T-cell (primary cell): ENCODE results near the gene SLC22A23. TPM values are rescaled to one million over a fixed set of nuclear protein-coding genes. Genes with fewer than 3 reads are reported as not detected.

Experiments used
- ATAC-seq, 4 experiments: fragments of 200-7000 bp in 3 of 4; fragments of 150-1000 bp in 1 of 4; cut with Tn5 transposase; replicated peaks in 1 of 4; 1 replicate in 3 of 4; 2 replicates in 1 of 4; pipeline ENCODE4 v1.10.0; 2021; ENCODE audit warnings: moderate library complexity in 3 of 4, mild to moderate bottlenecking in 2 of 4, moderate number of reproducible peaks in 1 of 4
- CTCF ChIA-PET, 2 donors: fragments of 300-600 bp; sonication (Branson Sonifier 250); formaldehyde crosslinking; loops; one replicate each; lab custom pipeline; 2022; ENCODE audit warnings: antibody characterized with exemption in 2 of 2; lab: Charles Lee
- POLR2A ChIA-PET, 2 donors: fragments of 300-600 bp; sonication (Branson Sonifier 250); formaldehyde crosslinking; loops; one replicate each; lab custom pipeline; 2022; ENCODE audit warnings: antibody characterized with exemption in 2 of 2; lab: Charles Lee
- DNase-seq, 35 experiments: peaks; one replicate each; pipeline versions ENCODE4 v3.0.0 to v3.0.0-alpha.2; 2013 to 2023
- H3K27ac ChIP-seq: one replicate; pipeline ENCODE4 v1.5.1; 2013; ENCODE audit warnings: low read length
- H3K27me3 ChIP-seq, 2 experiments: replicated peaks in 1 of 2; 1 replicate in 1 of 2; 2 replicates in 1 of 2; pipeline versions ENCODE4 v1.6.1 to v1.7.0; 2013; ENCODE audit warnings: low read length in 1 of 2, mixed read lengths in 1 of 2; ENCODE audit not compliant: control insufficient read depth in 2 of 2, insufficient read depth in 2 of 2; ENCODE audit errors: extremely low read depth in 1 of 2
- H3K36me3 ChIP-seq, 2 donors: 1 replicate in 1 of 2; 2 replicates in 1 of 2; pipeline versions ENCODE4 v1.6.1 to v1.7.0; 2013; ENCODE audit warnings: low read length in 1 of 2; ENCODE audit not compliant: control insufficient read depth in 2 of 2, insufficient read depth in 1 of 2; ENCODE audit errors: extremely low read depth in 1 of 2
- H3K4me1 ChIP-seq, 2 experiments: 1 replicate in 1 of 2; 2 replicates in 1 of 2; pipeline versions ENCODE4 v1.6.1 to v1.7.0; 2013; ENCODE audit warnings: low read length in 2 of 2, mixed read lengths in 1 of 2; ENCODE audit not compliant: insufficient read depth in 2 of 2, control insufficient read depth in 1 of 2; ENCODE audit errors: extremely low read depth in 1 of 2
- H3K4me3 ChIP-seq, 2 donors: 1 replicate in 1 of 2; 2 replicates in 1 of 2; pipeline versions ENCODE4 v1.5.1 to v1.7.0; 2013; ENCODE audit warnings: mild to moderate bottlenecking in 2 of 2, low read length in 1 of 2, moderate library complexity in 1 of 2; ENCODE audit not compliant: control insufficient read depth in 1 of 2; ENCODE audit errors: extremely low read depth in 1 of 2
- H3K9me3 ChIP-seq: 2 replicates; pipeline ENCODE4 v1.7.0; 2013
- H3K27ac Mint-ChIP-seq, 2 donors: one replicate each; pipeline ENCODE4 v1.8.0; 2020 to 2021; ENCODE audit warnings: mild to moderate bottlenecking in 2 of 2, mixed read lengths in 2 of 2
- H3K27me3 Mint-ChIP-seq, 2 donors: one replicate each; pipeline ENCODE4 v1.8.0; 2021 to 2022; ENCODE audit warnings: mixed read lengths in 2 of 2
- H3K36me3 Mint-ChIP-seq: one replicate; pipeline ENCODE4 v1.8.0; 2021; ENCODE audit warnings: mixed read lengths
- H3K4me1 Mint-ChIP-seq, 3 donors: one replicate each; pipeline ENCODE4 v1.8.0; 2020 to 2022; ENCODE audit warnings: mixed read lengths in 3 of 3, mild to moderate bottlenecking in 1 of 3
- H3K4me3 Mint-ChIP-seq, 3 donors: one replicate each; pipeline ENCODE4 v1.8.0; 2020 to 2022; ENCODE audit warnings: mild to moderate bottlenecking in 3 of 3, mixed read lengths in 3 of 3, moderate library complexity in 3 of 3
- H3K9me3 Mint-ChIP-seq, 3 donors: one replicate each; pipeline ENCODE4 v1.8.0; 2020 to 2022; ENCODE audit warnings: mixed read lengths in 3 of 3
- WGBS: methylation state at CpG from one replicate; pipeline ENCODE4 v1.1.5; 2013; ENCODE audit warnings: missing lambda C conversion rate; ENCODE audit not compliant: insufficient coverage; 5-methylcytosine and 5-hydroxymethylcytosine counted together
- total RNA-seq, 35 experiments: library from RNA in 6 of 35; stranded (reverse) in 6 of 35; fragments of 120-200 nt in 1 of 35; gene quantifications; one replicate each; pipeline versions ENCODE4 v1.2.1 to v1.2.4 and lab custom pipeline; 2013 to 2026

The SLC22A23 gene
- total RNA-seq, 5 donors from 2014 or later (not counting 1 experiment from before 2014, with no cell fraction given), result 6.2 to 14.8 (median 12.1) TPM

DNA sequence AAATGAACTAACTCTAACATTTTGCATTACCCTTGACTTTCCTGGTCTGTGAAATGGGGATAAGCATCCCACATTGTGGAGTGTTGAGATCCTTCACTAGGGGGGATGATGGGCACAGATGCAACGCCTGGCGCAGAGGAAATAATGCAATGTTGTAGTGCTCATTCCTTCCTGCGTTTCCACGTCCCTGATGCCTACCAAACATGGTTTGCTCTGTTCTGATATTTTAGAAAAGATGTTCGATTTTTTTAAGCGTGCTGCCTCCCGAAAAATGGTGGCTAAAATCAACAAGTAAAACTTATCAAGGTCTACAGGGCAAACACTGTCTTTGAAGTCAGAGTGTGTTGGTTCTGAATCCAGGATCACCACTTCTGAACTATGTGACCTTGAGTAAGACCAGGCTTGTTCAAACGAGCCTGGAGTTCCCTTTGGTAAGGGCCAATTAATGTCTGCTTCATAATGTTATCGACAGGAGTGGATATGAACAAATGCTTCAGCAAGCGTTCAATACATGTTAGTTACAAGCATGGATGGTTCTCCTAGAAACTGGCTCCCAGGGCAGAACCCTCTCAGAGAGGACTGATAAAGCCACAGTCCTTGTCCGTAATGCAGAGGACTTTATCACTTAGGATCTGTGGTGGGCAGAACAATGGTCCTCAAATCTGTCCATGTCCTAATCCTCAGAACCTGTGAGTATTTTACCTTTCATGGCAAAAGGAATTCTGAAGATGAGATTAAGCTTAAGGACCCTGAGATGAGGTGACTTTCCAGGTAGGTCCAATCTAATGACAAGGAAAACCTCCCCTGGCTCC is 44.7 kb downstream of the SLC22A23 start:
- no peak overlapping the region for H3K27ac ChIP-seq
- H3K4me3 Mint-ChIP-seq, result no peak overlapping the region
- H3K9me3 Mint-ChIP-seq, result no peaks in the 10 kb centered on the region
- ChIA-PET POLR2A (no interaction called here), CTCF (interaction anchor here (1.5 to 2.0 kb wide), 4 partner anchors 9 to 320 kb away, joined by 4 to 5 read pairs (median 4); no protein-coding TSS in a partner anchor)
- no peak overlapping the region for H3K27ac Mint-ChIP-seq
- H3K4me1 Mint-ChIP-seq, result peaks cover 15 to 21% (median 19%) of the 10 kb centered on the region in 3 donors
- WGBS, result 100% methylated on average over 2 of the region's 11 CpGs
- no peaks in the 10 kb centered on the region for H3K27me3 Mint-ChIP-seq
- ATAC-seq (no peak), DNase-seq (no peak)
- peaks cover 2 to 14% of the 10 kb centered on the region in 2 experiments for H3K4me1 ChIP-seq
- H3K27me3 ChIP-seq, result no peaks in the 10 kb centered on the region
- H3K36me3 Mint-ChIP-seq, result peaks cover 25% of the 10 kb centered on the region
- no peaks in the 10 kb centered on the region for H3K9me3 ChIP-seq
- no peaks in the 10 kb centered on the region for H3K36me3 ChIP-seq
- no peak overlapping the region for H3K4me3 ChIP-seq

DNA sequence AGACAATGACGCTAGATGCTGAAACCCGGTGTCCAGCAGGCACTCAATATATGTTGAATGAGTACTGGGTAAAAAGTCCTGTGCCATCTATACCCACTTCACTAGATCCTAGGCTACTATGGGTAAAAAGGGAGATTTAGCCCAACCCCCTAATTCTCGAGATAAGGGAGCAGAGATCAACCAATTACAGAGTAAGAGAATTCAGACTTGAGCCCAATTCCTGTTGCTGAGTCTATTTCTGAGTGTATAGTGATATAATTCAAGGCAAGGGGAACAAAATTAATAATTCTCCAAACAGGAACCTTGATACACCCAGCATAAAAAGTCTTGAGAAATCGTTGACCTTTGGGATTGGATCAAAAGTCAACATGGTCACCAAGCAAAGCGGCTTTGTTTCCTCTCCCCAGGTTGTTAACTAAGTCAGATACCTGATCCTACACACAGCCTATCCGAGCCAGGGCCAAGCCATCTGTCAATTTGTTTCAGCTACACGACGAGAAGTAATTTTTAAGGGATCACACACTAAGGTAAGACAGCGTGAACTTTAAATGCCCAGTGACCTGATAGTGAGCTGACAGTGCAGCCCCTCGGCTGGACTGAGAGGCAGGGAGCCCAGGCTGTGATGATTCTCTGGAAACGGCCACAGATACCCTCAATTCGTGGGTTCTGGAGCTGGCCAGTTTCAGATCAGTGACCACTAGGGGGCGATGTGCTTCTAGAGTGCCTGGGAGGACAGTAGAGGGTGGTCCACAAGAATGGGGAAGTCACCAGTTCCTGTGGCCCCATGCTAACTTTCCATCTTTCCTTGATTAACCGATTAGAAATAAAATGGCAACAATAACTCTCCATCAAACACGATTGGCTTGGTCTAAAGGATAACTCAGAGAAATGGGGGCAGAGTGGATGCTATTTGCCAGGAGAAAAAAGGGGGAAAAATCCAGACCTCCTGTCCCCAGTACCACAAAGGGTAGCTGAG is 46.2 kb downstream of the SLC22A23 start:
- no peaks in the 10 kb centered on the region for H3K27me3 Mint-ChIP-seq
- H3K4me1 Mint-ChIP-seq, result peaks cover 15 to 21% (median 19%) of the 10 kb centered on the region in 3 donors
- Histone ChIP-seq H3K27me3 (no peaks in the 10 kb centered on the region), H3K4me3 (no peak overlapping the region), H3K27ac (no peak overlapping the region), H3K36me3 (no peaks in the 10 kb centered on the region), H3K9me3 (no peaks in the 10 kb centered on the region), H3K4me1 (peaks cover 2 to 14% of the 10 kb centered on the region in 2 experiments)
- DNase-seq (peak in 34 of 35 experiments; percentile 8 to 81 (median 52)), ATAC-seq (peak; percentile 52 to 73 (median 60))
- POLR2A ChIA-PET, result no interaction called here
- WGBS, result 48% methylated on average over 9 of the region's 15 CpGs
- CTCF ChIA-PET, result interaction anchor here (0.5 to 2.0 kb wide), 9 partner anchors 7 to 322 kb away, joined by 3 to 7 read pairs (median 4); no protein-coding TSS in a partner anchor
- peaks cover 25% of the 10 kb centered on the region for H3K36me3 Mint-ChIP-seq
- no peaks in the 10 kb centered on the region for H3K9me3 Mint-ChIP-seq
- H3K27ac Mint-ChIP-seq, result no peak overlapping the region
- no peak overlapping the region for H3K4me3 Mint-ChIP-seq

DNA sequence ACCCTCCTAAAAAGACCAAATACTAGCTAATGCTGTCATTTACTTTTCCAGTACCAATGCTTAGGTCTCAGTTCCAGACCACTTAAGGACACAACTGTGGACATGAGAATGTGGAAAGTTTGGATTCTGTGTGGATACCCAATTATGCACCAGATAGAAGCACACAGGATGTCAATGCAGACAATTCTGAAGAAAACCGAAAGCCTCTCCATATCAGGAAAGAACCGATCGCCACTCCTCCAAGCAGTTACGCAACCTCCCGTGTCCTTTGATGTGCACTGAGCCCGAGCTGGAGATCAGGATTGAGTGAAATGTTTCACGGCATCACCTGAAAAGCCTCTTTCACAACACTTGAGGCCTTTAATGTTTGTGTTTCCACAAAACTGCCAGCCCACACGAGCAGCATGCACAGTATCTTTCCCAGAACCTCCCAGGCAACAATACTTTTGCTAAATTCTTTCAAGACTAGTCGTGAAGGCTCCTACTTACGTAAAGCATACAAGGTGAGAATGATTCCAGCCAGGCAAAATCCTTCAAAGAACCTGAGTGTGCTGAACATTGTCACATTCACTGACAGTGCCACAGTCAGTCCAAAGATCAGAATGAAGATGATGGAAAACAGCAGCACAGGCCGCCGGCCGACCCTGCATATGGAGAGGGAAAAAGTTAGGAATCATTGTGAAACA is 47.0 kb downstream of the SLC22A23 start:
- Mint-ChIP-seq H3K27ac (no peak overlapping the region), H3K27me3 (no peaks in the 10 kb centered on the region), H3K9me3 (no peaks in the 10 kb centered on the region), H3K4me1 (peaks cover 11 to 13% (median 11%) of the 10 kb centered on the region in 3 donors), H3K36me3 (peaks cover 25% of the 10 kb centered on the region), H3K4me3 (no peak overlapping the region)
- no peaks in the 10 kb centered on the region for H3K27me3 ChIP-seq
- H3K4me3 ChIP-seq, result no peak overlapping the region
- no peak for DNase-seq
- POLR2A ChIA-PET, result no interaction called here
- 98% methylated on average over 5 of the region's 13 CpGs for WGBS
- CTCF ChIA-PET, result interaction anchor here in 1 of 2 donors (0.5 to 1.5 kb wide), 3 partner anchors 37 to 323 kb away, joined by 4 to 7 read pairs (median 5); no protein-coding TSS in a partner anchor
- peaks cover 0 to 10% of the 10 kb centered on the region in 2 experiments for H3K4me1 ChIP-seq
- no peak overlapping the region for H3K27ac ChIP-seq
- no peaks in the 10 kb centered on the region for H3K36me3 ChIP-seq
- no peaks in the 10 kb centered on the region for H3K9me3 ChIP-seq
- ATAC-seq, result no peak

DNA sequence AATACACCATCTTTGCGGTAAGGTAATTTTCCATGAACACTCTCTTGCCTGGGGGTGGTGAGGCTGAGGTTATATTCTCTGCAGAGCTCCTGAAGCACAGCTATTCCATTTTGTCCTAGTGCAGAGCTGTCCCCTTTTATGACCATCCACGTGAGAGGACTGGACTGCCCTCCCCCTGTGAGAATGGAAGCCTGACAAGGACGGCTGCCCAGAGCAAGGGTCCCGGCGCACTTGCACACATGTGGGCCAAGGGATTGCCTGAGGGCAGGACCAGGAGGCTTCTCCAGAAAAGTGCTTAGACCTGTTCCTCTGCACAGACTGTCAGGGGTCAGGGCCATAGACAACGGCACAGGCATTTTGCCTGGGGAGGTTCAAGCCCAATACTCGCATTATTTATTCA is 48.2 kb downstream of the SLC22A23 start:
- POLR2A ChIA-PET, result interaction anchor here in 1 of 2 donors (0.6 kb wide), 1 partner anchor 23 kb away, joined by 4 read pairs; no protein-coding TSS in a partner anchor
- WGBS, result 91% methylated on average over 5 of the region's 7 CpGs
- no peak overlapping the region for H3K4me3 ChIP-seq
- Mint-ChIP-seq H3K9me3 (no peaks in the 10 kb centered on the region), H3K27me3 (no peaks in the 10 kb centered on the region), H3K4me1 (peaks cover 4 to 7% (median 5%) of the 10 kb centered on the region in 3 donors), H3K27ac (no peak overlapping the region), H3K4me3 (no peak overlapping the region), H3K36me3 (peaks cover 31% of the 10 kb centered on the region)
- no peaks in the 10 kb centered on the region for H3K27me3 ChIP-seq
- H3K4me1 ChIP-seq, result peaks cover 0 to 4% of the 10 kb centered on the region in 2 experiments
- H3K36me3 ChIP-seq, result no peaks in the 10 kb centered on the region
- no peaks in the 10 kb centered on the region for H3K9me3 ChIP-seq
- DNase-seq, result no peak
- CTCF ChIA-PET, result no interaction called here
- H3K27ac ChIP-seq, result no peak overlapping the region
- no peak for ATAC-seq

DNA sequence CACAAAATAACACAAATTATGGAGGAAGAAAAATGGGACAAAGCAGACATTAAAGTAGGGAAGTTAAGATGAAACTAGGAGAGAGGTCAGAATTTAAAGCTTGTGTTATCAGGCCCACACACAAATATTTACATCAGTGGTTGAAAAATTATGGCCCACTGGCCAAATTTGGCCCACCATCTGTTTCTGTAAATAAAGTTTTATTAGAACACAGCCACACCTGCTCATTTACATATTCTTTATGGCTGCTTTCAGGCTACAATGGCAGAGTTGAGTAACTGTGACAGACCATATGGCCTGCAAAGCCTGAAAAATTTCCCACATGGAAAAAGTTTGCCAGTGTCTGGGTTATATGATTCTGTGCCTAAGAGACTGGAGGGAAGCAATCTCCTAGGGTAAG is 49.0 kb downstream of the SLC22A23 start:
- Mint-ChIP-seq H3K27ac (no peak overlapping the region), H3K9me3 (no peaks in the 10 kb centered on the region), H3K4me1 (peaks cover 4 to 7% (median 5%) of the 10 kb centered on the region in 3 donors), H3K27me3 (no peaks in the 10 kb centered on the region), H3K36me3 (peaks cover 34% of the 10 kb centered on the region), H3K4me3 (no peak overlapping the region)
- Histone ChIP-seq H3K27ac (no peak overlapping the region), H3K4me1 (peaks cover 0 to 4% of the 10 kb centered on the region in 2 experiments), H3K4me3 (no peak overlapping the region), H3K9me3 (no peaks in the 10 kb centered on the region), H3K27me3 (no peaks in the 10 kb centered on the region), H3K36me3 (no peaks in the 10 kb centered on the region)
- DNase-seq, result no peak
- ATAC-seq, result no peak
- ChIA-PET CTCF (interaction anchor here in 1 of 2 donors (0.9 kb wide), 1 partner anchor 38 kb away, joined by 3 read pairs; no protein-coding TSS in a partner anchor), POLR2A (no interaction called here)
